Lower leg skin (tissue), 3 donors: ENCODE results near the gene UBXN11.

Experiments used
- CTCF ChIP-seq, 3 donors: fragments of 450-650 bp; IDR thresholded peaks; one replicate each; pipeline ENCODE4 v1.5.1; 2016; ENCODE audit warnings: antibody characterized with exemption in 3 of 3, mild to moderate bottlenecking in 3 of 3, moderate library complexity in 2 of 3
- POLR2A ChIP-seq, 2 donors: fragments of 450-650 bp; IDR thresholded peaks; one replicate each; pipeline ENCODE4 v1.6.1; 2016 to 2017; ENCODE audit warnings: antibody characterized with exemption in 2 of 2, mild to moderate bottlenecking in 1 of 2, moderate library complexity in 1 of 2

GRCh38 chr1:26328597-26328996 is 22.2 kb upstream of the UBXN11 start:
- no peak for TF ChIP-seq CTCF (IDR thresholded peaks at IDR 0.05)
- TF ChIP-seq POLR2A (IDR thresholded peaks at IDR 0.05) = no peak
